Measurements from ENCODE around the gene WDR5.

Gene WDR5

GRCh38 chr9:134189470-134190231 lies 53.8 kb downstream of the WDR5 start:
- DNase-seq = no peak

- DNase-seq = no peak
Measured at GRCh38 chr9:134190232-134191121, 54.6 kb downstream of the WDR5 start.

- no peak for DNase-seq
Measured at GRCh38 chr9:134191455-134192209, 55.8 kb downstream of the WDR5 start.

GRCh38 chr9:134192311-134192950 lies 56.5 kb downstream of the WDR5 start:
- DNase-seq = no peak

GRCh38 chr9:134192951-134193731 lies 57.3 kb downstream of the WDR5 start:
- DNase-seq = no peak

GRCh38 chr9:134193912-134194535 lies 58.1 kb downstream of the WDR5 start:
- DNase-seq = no peak

- peak; percentile 31 for DNase-seq
Measured at GRCh38 chr9:134195558-134195957, 59.7 kb downstream of the WDR5 start.

- no peak for DNase-seq
Measured at GRCh38 chr9:134196911-134197310, 61.0 kb downstream of the WDR5 start.

- no peak for DNase-seq
Measured at GRCh38 chr9:134198791-134199190, 62.9 kb downstream of the WDR5 start.

GRCh38 chr9:134200730-134201129 lies 64.8 kb downstream of the WDR5 start:
- DNase-seq = no peak

- DNase-seq = no peak
Measured at GRCh38 chr9:134203224-134203623, 67.3 kb downstream of the WDR5 start.

GRCh38 chr9:134204041-134204440 lies 68.2 kb downstream of the WDR5 start:
- no peak for DNase-seq

- DNase-seq = no peak
Measured at GRCh38 chr9:134204991-134205578, 69.2 kb downstream of the WDR5 start.

- DNase-seq = no peak
Measured at GRCh38 chr9:134205672-134206310, 69.9 kb downstream of the WDR5 start.

- DNase-seq = no peak
Measured at GRCh38 chr9:134206311-134207300, 70.7 kb downstream of the WDR5 start.

GRCh38 chr9:134208310-134208841 lies 72.5 kb downstream of the WDR5 start:
- DNase-seq = no peak

- no peak for DNase-seq
Measured at GRCh38 chr9:134208981-134209725, 73.3 kb downstream of the WDR5 start.

All from CD4-positive, alpha-beta T cell treated with Interleukin-10 for 1 hour (primary cell).